ENCODE data around the gene DDR2.
"Not testable (repeated sequence)": the region's sequence is repeated elsewhere in the genome, so short reads cannot be mapped to it uniquely, and the experiment has no call there.

The DDR2 gene

DNA sequence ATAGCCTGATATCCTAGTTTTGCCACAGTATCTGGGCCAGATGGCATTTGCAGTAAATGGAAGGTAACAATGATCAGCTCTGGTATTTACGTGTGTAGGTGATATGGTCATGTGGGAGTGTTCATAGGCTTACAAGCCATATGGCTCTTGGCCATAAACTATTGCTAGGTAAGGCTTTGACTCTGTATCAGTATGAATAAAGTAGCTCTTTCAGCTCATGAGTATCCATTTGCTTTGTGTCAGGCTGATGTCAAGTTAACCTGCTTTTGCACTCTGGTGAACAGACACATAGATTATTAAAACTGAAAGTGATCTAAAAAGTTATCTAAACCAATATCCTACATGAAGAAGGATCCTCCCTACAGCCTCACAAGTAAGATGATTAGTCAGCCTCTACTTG, 69.0 kb downstream of the DDR2 start:
- no peak for DNase-seq

DNA sequence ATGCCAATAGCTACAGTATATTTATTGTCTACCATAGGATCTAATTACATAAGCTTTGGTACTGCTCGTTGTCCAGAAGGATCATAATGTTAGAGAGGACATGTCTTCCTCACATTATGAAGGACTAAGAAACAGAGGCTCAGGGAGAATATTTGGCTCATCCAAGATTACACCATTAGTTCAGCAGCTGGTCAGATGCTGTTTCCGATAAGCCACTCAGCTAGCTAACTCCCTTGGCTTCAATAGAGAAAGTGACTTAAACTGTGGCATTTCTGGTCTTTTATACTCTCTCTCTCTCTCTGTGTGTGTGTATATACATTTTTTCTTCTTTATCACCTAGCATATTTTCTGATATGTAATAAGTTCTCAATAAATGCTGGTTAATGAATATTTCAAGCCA, 70.4 kb downstream of the DDR2 start:
- no peak for DNase-seq

DNA sequence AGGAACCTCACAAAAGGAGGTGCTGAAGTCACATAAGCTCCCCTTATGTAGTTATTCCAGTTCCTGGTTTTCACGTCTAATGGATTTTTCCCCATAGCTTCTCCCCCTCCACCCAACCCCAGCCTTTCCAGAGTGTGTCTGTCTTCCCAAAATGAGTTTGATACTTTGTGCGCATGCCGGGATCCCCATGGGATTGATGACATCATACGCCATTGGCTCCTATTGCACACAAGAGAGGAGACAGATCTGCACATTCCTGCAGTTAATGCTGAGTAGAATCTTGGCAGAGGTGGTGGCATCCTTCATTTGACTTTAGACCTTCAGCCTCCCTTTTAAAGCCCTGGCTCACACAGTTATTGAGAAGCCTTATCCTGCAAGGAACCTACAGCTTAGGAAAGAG, 71.4 kb downstream of the DDR2 start:
- no peak for DNase-seq

DNA sequence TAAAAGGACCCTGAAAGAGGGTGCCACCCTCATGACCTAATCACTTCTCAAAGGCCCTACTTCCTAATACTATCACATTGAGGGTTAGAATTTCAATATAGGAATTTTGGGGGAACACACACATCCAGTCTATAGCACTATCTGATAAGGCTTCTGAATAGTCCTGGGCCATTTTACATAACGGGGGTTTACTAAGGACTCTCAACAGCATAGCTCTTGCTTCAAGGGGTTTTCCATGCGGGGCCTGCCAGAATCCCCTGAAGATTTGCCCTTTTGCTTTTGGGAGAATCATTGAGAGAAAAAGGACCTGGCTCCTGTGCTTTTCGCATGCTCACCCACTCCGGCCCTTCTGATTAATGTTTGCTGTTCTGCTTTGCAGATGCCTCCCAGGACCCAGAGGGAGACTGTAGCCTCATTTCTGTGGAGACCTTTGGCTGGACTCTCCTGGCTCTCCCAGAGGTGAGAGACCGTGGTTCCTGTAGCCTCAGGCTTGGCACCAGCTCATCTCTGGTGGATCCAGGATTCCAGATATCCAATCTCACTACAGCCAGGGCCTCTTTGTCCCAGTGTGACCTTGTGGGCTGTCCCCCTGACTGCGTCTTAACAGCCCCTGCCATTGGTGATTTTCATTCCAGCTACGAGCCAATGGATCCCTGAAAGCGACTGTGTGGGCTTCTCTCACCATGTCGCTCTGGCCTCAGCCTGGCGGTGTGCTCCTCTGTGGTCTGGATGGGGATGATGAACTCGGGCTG, 72.6 kb downstream of the DDR2 start:
- no peak for DNase-seq

DNA sequence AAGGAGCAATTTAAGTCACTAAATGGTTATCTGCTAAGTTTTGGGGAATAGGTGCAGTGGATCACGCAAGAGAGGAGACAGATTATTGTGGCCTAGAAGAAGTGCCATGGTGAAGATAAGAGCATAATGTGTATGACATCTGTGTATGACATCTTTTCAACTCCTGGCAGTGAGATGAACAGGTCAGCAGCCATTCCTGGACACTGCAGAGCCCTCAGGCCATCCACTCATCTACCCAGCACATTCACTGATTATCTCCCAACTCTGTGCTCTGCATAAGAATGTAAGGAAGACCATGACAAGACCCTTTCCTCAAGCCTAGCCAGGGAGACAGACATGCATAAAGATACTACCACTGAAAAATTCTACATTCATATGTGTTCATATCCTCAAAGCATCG, 73.7 kb downstream of the DDR2 start:
- no peak for DNase-seq

DNA sequence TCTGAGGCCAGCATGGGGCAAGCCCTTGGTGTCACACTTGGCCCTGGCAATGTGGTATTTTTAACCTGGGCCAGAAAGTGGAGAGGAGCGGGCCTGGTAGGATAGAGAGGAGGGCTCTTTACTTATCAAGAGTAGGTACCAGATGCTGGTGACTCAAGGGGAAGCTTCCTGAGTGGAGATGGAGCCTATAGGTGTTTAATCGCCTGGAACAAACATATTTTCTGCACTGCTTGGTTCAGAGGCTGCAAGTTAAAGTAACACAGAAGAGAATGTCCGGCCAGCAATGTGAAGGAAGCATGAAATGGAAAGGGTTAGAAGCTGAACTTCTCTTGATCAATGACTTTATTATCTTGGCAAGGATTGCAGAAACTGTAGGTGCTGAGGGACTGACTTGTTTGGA, 74.3 kb downstream of the DDR2 start:
- no peak for DNase-seq

DNA sequence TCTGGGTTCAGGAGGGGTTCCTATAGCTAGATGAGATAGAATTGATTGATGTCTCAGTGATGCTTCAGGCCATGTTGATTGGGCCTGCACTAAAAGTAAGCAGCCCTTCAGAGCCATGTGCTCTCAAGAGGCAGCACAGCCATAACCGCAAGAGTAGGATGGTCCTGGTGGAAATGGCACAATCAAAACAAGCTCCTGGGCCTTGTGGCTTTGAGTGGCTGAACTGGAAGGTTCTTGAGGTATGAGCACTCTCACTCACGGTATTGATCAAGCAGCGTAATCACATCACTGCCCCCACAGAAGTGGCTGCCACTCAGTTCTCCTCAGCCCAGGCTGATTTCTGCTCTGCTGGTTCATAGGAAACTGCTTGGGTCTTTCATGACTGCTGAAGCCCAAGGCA, 76.0 kb downstream of the DDR2 start:
- DNase-seq: no peak

DNA sequence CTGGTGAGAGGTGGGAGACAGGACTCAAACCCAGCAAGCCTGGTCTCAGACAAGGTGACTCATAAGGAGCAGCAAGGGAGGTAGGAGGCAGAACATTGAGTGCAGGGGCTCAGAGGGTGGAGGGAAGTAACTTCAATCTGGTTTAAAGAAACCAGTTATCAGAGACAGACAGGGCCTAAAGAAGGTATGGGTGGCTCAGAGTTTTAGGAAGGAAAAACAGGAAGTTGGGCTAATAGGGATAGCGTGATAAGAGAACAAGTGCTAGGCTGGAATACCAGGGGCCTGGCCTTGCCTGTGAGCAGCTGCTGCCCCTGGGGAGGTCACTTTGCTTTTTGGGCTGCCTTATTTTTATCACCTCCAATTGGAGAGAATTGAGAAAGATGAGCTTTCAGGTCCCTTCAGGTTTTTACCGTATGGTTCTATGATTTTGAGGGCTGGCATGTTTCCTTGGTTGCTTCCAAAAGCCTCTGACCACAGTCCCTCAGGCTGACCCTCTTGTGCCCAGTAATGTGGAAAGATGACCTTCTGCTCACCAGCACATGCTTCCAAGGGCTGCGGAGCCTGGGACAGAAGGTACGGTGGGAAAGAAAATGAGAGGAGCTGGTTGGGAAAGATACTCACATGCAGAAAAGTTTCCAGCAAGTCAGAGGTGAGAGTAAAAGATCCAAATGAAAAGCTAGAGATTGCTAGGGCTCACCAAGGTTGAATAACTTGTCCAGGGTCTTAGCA, 77.0 kb downstream of the DDR2 start:
- DNase-seq: no peak

DNA sequence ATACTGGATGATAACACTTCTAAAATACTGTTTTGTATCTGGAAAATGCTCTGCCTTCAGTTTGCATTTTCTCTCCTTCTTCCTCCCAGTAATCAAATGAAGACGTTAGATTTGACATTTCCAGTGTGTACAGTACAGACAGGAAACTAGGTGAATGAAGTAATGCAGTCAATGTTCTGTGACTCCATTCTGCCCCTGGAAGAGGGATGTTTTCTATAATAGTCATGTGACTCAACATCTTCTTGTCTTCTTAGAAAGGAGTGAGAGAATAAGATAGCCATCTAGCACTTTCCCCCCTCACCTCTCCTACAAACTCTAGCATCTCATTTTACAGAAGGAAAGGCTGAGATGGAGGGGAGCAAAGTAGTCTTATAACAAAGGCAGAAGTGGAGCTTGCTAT, 77.6 kb downstream of the DDR2 start:
- no peak for DNase-seq

DNA sequence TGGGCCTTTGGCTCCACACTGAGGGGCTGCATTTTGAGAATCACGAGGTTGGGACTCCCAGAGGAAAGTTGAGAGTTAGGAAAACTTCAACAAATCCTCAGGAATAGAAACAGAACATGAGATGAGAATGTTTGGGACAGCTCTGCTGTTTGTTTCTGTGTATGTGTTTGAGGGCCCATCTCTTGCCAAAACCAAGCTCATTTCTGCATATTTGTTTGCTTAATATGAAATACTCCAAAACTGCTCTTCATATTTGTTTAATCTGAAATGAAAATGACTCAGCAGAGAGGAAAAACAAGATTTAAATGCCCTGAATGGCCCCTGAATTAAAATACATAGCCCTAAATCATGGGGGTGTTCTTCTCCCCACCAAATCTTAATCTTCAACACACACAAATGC, 78.1 kb downstream of the DDR2 start:
- DNase-seq: no peak

DNA sequence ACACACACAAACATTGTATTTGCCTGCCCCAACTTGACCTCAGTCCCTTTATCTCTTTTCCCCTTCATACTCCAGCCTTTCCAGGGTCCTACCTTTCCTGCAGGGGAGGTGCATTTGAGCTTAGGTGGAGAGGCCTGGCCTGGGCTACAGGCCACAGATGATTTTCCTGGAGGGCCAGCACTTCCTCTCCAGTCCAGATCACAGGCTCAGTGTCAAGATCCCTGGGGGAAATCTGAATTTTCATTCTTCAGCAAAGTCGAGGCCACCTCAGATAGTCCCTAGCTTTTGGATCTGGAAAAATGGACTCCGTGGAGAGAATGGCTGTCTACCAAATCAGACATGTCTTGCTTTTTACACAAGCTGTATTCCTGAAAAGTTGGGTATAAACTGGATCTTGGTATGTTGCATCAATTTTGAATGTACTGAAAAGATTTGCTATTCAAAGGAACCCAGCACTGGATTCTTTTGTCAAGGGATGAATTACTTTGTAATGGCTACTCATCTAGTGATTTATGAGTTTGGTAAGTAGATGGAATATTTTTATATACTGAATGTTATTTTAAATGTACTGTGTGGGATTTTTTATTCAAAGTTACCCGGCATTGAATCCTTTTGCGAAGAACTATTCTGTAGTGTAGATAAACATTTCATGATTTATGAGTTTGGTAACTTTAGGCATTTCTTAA, 78.7 kb downstream of the DDR2 start:
- no peak for DNase-seq

DNA sequence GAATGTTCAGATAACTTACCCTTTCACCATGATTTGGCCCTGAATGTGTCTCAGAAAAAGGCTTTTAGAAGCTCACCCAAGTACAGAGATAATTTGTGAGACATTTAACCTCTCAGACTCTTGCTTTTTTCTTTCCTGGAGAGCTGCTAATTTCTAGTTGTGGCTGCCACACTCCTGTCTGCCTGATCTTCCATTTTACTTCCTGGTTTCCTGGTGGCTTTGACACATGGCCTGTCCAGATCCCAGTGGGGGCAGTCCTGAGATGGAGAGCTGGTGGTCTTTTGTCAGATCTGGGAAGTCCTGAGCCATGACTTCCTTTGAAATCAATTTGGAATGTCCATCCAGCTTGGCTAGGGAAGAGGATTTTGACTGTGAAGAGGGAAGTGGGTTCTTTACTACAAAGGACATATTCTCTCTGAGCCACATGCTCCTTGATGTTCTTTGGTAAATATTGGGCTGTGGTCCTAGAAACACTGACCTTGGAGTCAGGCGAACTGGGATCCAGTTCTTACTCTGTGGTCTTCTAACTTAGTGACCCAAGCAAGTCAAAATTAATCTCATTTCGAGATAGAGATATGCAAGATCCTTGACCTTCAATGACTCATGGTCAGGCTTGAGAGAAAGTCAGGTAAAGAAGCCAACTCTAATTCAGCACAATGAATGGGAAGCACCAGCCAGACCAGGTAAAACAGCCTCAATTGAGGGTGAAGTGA, 80.2 kb downstream of the DDR2 start:
- DNase-seq: no peak

DNA sequence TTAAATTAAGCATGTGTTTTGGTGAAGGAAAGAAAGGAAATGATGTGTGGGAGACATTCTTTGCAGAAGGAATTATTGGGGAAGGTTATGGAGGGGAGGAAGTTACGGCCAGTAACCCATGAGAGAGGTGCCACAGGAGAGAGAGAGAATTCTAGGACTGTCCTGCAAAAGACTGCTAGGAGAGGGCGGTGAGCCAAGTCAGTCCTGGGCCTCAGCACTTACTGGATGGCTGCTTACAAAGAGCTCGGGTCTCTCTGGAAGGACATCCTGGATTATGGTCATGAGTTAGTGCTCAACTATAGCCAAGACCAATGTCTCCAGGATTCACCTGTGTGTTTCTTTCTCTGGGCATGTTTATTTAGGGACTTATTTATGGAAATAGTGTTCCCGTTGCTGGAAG, 83.9 kb downstream of the DDR2 start:
- no peak for DNase-seq

DNA sequence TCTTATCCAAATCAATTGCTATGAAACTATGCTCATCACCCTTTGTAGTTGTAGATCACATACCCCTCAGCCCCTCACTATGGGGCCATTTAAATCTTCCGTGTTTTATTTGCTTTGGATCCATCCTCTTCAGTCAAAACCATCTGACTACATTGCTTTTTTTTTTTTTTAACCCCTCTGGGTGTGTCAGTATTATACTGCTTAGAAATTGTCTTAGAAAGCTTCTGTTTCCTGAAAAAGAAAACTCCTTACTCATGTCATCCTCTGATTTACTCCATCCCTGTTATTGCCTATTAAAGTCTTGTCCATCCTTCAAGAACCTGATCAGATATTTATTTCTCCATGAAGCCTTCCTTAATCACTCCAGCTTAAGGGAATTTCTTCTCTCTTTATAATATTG, 84.3 kb downstream of the DDR2 start:
- DNase-seq: no peak

DNA sequence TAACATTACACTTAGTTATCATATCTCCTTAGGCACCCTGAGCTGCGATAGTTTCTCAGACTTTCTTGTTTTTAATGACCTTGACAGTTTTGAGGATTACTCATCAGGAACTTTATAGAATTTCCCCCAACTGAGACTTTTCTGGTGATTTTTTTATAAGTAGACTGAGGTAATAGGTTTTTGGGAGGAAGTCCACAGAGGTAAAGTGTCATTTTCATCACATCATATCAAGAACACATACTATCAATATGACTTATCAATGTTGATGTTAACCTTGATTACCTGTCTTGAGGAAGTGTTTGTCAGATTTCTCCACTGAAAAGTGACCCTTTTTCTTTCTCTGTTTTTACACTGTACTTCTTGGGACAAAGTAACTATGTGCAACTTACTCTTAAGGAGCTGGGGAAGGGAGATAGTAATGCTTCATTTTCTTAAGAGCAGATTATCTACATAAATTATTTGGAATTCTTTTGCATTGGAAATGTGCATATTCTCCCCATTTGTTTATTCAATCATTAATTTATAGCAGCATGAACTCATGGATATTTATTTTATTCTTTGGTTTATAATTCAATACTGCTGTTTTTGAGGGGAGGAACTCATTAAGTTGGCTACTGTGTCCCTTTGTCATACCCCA, 85.4 kb downstream of the DDR2 start:
- no peak for DNase-seq

DNA sequence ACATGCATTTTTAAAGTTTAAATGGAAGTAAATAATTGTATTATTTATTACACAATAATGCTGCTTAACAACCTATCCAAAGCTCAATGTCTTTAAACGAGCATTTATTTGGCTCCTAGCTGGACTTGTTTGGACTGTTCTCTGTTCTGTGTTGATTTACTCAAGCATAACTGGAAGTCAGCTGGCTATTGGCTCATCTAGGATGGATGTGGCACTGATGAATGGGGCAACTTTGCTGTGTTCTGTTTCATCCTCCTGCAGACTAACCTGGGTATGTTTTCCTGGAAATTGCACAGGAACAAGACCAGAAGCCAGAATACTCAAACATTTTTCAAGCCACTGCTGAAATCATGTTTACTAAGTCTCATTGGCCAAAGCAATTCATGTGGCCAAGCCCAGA, 87.4 kb downstream of the DDR2 start:
- DNase-seq: no peak

DNA sequence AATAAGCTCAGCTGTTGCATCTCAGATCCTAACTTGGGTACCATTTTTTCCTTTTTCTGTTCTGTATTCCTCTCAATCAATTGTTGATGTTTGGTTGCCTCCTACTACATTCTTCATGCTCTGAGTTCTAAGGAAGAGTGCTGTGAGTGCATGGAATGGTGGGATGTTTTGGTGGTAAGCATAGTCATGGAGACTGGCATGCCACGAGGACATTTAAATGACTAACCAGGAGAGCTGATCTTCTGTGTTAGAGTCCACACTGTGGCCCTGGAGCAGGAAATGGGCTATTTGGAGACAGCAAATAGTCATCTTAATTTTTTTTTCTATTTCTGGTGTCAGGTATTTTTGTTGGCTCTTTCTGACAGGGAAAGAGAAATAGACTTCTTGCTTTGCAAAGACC, 88.7 kb downstream of the DDR2 start:
- no peak for DNase-seq

DNA sequence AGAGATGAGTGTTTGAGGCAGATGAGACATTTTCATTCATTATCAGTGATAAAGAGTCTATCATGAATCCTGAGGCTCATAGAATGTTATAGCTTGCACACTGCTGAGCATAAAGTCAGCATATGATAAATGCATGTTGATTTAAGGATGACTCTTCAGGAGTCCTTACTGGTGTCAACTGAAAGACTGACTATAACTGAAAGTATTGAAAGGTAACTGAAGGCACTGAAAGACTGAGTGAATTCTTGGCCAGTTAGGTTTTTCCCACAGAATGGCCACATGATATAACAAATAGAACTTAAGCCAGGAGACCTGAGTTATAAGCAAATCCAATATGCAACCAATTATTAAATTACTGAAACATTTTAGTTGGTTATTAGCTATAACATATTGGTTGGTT, 89.2 kb downstream of the DDR2 start:
- DNase-seq: no peak

DNA sequence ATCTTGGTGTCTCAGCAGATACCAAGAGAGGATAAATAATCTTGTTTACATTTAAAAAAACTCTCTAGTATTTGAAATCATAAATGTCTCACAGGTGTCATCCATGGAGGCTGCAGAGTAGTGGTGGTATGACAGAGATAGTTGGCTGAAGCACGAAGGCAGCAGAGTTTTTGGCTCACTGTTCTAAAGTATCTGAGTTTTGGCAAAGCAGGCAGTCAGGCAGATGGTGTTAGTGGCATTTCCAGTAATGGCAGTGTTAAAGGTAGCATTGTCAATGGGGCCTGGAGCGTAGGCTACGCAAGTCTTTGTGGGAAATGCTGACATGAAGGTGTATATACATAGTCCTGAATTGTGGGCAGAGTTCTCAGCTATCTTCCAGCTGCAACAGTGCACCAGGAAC, 89.8 kb downstream of the DDR2 start:
- no peak for DNase-seq

DNA sequence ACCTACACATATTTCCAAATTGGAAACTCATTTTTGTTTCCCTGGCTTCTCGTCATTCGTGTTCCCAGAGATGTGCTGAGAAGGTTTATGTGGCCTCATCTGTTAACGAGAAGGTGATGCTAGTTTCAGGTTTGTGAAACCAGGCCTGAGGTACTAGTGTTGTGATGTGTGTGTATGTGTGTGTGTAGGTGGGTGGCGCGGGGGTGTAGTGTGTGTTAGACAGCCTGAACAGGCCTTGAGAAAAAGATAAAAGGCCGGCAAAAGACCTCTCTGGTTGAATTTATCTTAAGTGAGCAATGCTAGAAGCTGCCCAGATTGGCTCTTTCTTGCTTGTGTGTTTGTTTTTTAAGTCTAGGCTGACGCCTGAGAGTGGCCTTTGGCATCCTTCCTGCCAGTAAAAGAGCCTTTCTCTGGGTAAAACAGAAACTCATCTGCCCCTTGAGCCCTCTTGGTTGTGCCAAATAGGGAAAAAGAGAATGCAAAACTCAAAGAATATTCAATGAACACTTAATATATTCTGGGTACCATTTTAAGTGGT, 92.4 kb downstream of the DDR2 start:
- no peak for DNase-seq

DNA sequence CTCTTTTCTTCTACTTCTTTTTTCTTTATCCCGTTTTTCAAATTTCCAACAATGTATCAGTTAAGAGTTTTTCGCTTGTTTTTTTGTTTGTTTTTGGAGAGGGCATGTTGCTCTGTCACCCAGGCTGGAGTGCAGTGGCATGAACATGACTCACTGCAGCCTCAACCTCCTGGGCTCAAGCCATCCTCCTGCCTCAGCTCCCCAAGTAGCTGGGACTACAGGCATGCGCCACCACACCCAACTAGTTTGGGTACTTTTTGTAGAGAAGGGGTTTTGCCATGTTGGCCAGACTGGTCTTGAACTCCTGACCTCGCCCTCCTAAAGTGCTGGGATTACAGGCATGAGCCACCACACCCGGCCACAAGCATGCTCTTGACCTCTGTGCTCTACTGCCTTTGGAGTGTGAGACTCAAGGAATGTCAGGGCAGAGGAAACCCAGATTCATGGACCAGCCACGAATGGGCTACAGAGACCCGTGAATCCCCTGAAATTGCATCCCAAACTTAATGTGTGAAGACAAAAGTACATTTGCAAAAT, 93.1 kb downstream of the DDR2 start:
- DNase-seq: no peak

DNA sequence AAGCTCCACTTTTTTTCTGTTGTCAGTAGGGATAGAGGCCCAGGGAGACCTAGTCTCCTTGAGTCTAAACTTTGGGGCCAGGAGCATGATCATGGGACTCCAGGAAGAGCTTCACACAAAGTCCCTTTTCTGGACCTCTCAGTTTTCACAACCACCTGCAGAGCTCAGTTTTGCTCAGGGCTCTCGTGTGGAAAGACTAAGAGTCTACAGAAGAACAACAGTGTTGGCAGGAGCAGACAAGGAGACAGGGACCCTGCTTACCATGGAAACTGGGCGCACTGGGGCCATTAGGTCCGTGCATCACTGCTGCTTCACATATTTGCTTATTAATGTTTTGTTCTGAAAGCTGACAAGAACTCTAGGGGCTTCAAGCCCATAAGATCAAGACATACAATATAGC, 94.3 kb downstream of the DDR2 start:
- DNase-seq: no peak

DNA sequence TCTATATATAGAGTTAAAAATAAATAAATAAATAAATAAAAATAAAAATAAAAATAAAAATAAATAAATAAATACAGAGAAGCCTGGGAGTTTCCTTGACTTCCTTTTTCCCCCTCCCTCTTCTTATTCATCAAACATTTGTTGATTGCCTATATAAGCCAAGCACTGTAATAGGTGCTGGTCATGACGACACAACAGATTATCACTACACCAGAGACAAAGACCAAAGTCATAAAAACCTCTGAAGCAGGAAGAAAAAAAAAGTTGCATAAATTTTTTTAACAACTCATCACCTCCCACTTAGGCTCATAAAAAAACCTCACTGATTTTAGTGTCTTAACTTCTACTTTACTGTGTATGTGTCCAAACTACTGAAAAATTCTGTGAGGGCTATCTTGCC, 95.2 kb downstream of the DDR2 start:
- not testable (repeated sequence) for DNase-seq

All from suppressor macrophage treated with lipopolysaccharide for 4 hours (primary cell).